Measurements from ENCODE around the gene ZBP1. TPM values are rescaled to one million over a fixed set of nuclear protein-coding genes. Genes with fewer than 3 reads are reported as not detected.

Gene ZBP1
- total RNA-seq, 1 donor from 2014 or later = not detected

DNA sequence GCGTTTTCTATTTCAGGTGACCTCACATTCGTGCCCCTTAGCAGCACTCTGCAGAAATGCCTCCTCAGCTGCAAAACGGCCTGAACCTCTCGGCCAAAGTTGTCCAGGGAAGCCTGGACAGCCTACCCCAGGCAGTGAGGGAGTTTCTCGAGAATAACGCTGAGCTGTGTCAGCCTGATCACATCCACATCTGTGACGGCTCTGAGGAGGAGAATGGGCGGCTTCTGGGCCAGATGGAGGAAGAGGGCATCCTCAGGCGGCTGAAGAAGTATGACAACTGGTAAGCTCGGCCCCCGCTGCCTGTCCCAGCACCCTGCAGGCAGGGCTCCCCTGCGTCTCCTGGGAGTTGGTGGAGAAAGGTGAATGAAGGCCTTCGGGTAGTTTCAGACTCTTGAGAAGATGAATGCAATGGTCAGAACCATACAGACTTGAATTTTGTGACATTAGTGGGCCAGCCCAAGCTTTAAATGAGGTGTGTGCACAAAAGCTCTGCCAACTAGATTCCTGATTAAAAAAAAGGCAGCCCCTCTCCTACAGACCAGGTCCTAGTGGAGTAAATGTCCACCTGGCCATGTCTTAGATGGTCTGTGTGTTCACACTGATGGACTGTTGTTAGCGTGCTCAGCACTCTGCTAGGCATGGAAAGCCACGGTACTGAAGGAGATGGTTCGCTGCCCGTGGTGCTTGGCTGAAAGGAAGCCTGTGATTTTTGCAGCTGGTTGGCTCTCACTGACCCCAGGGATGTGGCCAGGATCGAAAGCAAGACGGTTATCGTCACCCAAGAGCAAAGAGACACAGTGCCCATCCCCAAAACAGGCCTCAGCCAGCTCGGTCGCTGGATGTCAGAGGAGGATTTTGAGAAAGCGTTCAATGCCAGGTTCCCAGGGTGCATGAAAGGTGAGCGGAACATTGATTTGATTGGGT lies 58.6 kb downstream of the ZBP1 start:
- no peak for DNase-seq (ENCODE audit: low read depth)
- TF ChIP-seq CTCF (conservative IDR thresholded peaks at IDR 0.05; ENCODE audit: low read depth, low read length) = no peak
- peak overlapping the region; percentile 16 for H3K4me3 ChIP-seq (ENCODE audit: low read depth, low read length)

GRCh38 chr20:57560554-57561355 lies 59.5 kb downstream of the ZBP1 start, which contains the start of gene PCK1:
PCK1 (plus strand) TSS chr20:57561110; CDS start chr20:57561412, 302 bp downstream.
- H3K4me3 ChIP-seq (ENCODE audit: low read depth, low read length) = peak within 1 kb of the TSS; percentile 16
- no peak for TF ChIP-seq CTCF (conservative IDR thresholded peaks at IDR 0.05; ENCODE audit: low read depth, low read length)
- peak; percentile 89 for DNase-seq (ENCODE audit: low read depth)

DNA sequence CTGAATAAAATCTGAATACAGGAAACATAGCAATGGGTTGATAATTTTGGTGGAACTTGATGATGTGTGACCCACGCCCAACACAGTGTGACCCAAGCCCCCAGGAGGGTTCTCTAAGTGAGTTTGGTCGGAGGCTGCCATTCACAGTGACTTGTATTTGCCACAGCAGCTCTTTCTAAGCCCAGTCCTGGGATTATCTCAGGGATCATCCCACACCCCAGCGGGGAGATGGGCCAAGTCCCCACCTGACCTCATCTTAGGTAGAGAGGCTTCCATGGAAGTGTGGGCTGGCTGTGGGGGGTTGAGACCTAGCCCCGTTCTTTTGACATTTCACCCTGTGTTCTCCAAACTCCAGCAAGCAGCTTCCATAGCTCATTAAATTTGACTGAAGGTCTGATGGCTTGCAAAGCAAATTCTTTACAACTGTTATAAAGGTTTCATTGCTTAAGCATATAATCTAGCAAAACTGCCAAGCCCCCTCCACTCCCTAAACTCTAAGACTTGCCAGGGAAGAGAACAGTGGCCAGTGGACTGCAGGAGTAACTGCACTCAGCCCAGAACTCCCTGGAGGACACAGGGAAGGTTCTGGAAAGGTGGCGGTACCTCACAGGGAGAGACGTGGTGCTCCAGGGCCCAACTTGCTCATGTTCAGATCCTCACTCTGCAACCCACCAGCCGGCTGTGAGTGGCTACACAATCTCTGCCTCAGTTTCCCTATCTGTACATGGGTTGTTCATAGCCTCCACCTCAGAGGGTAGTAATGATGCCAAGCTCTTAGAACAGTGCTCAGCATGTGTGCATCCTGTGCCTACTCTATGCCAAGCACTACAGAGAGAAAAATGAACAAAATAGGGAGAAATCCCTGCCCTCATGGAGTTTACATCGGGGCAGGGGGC lies 60.3 kb downstream of the ZBP1 start:
- H3K4me3 ChIP-seq (ENCODE audit: low read depth, low read length) = no peak overlapping the region
- no peak for TF ChIP-seq CTCF (conservative IDR thresholded peaks at IDR 0.05; ENCODE audit: low read depth, low read length)
- no peak for DNase-seq (ENCODE audit: low read depth)

DNA sequence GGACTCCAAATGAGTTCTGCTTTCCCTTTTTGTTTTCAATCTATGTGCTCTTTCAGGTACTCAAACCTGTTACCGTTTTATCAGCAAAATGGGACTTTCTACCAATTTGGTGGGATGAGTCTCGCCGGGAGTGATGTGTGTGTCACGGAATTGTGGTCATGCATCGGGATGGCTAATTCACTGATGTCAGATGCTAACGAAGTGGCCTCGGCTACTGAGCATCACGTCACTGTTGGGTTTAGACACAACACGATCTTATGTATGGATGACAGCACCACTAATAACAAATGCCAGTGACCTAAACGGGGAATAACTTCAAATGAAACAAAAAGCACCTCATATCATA lies 61.0 kb downstream of the ZBP1 start:
- no peak for DNase-seq (ENCODE audit: low read depth)
- H3K4me3 ChIP-seq (ENCODE audit: low read depth, low read length) = no peak overlapping the region
- TF ChIP-seq CTCF (conservative IDR thresholded peaks at IDR 0.05; ENCODE audit: low read depth, low read length) = no peak

GRCh38 chr20:57558614-57559288 lies 61.5 kb downstream of the ZBP1 start:
- no peak for DNase-seq (ENCODE audit: low read depth)

More at GRCh38 chr20:57558614-57559288, 61.5 kb downstream of the ZBP1 start:
- no peak overlapping the region for H3K4me3 ChIP-seq (ENCODE audit: low read depth, low read length)
- no peak for TF ChIP-seq CTCF (conservative IDR thresholded peaks at IDR 0.05; ENCODE audit: low read depth, low read length)

All from epithelial cell of proximal tubule (primary cell).